ENCODE results near the gene ANGPTL2.

DNA sequence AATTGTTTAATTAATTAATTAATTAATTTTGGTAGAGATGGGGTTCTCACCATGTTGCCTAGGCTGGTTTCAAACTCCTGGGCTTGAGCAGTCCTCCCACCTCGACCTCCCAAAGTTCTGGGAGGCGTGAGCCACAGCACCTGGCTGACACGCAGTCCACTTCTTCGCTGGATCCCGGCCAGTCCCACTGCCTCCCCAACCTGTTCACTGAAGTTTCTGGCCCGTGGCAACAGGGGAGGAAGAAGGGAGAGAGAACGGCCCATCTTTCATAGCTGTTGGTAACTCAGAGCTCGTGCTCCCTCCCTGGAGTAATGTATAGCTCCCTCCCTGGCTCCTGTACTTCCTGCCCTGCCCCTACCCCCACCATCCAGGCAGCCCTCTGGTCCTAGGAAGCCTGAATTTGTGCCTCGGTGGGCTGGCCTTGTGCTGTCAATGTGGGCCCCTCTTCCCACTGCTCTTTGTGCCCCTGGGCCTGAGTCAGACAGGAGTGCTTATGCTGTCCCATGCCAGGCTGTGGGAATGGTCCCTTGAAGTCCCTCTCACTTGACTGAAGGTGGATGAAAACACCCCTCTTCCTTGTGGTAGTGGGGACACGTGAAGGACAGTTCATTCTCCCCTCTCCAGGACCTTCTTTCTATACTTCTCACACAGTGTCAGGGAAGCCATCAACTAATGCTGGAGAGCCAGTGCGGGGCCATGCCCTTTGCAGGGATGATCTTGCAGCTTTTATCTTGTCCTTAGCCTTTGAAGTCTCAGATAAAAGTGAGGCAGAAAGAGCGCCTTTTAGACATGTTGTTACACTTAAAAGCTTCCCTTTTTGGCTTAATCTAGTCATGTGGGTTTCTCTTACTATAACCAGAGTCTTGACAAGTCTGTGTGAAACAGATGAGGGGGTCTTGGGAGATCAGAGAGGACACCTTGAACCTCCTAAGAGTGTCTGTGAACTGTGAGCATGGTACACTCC, 38.1 kb downstream of the ANGPTL2 start:
- TF ChIP-seq, protein P1, sequence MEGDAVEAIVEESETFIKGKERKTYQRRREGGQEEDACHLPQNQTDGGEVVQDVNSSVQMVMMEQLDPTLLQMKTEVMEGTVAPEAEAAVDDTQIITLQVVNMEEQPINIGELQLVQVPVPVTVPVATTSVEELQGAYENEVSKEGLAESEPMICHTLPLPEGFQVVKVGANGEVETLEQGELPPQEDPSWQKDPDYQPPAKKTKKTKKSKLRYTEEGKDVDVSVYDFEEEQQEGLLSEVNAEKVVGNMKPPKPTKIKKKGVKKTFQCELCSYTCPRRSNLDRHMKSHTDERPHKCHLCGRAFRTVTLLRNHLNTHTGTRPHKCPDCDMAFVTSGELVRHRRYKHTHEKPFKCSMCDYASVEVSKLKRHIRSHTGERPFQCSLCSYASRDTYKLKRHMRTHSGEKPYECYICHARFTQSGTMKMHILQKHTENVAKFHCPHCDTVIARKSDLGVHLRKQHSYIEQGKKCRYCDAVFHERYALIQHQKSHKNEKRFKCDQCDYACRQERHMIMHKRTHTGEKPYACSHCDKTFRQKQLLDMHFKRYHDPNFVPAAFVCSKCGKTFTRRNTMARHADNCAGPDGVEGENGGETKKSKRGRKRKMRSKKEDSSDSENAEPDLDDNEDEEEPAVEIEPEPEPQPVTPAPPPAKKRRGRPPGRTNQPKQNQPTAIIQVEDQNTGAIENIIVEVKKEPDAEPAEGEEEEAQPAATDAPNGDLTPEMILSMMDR (IDR thresholded peaks at IDR 0.05; ENCODE audit: low read length): no peak
- no peak for TF ChIP-seq EZH2 (IDR thresholded peaks at IDR 0.05; ENCODE audit: borderline replicate concordance, low read length)
